Measurements from ENCODE around the gene GALNT1. TPM values are rescaled to one million over a fixed set of nuclear protein-coding genes. Genes with fewer than 3 reads are reported as not detected.

GALNT1 gene
- total and polyA plus RNA-seq, 8 donors, result 11.2 to 83.9 (median 13.8) TPM

GRCh38 chr18:35695384-35695783 is 113.8 kb downstream of the GALNT1 start:
- Histone ChIP-seq H3K36me3 (peaks cover 0 to 50% (median 40%) of the 10 kb centered on the region in 4 donors), H3K4me1 (peaks cover 0 to 15% (median 9%) of the 10 kb centered on the region in 4 donors), H3K27me3 (no peaks in the 10 kb centered on the region), H3K9me3 (no peaks in the 10 kb centered on the region), H3K27ac (peak overlapping the region in 3 of 5 donors; percentile 5 to 40 (median 18)), H3K4me3 (no peak overlapping the region)
- intact Hi-C loops (cut with DNase I; ENCODE audit: low total_unique reads), result no loop called here
- WGBS, 5 donors, result 93 to 100% (median 95%) methylated on average over 1 of the region's 1 CpG
- no peak for DNase-seq
- TF ChIP-seq EP300 (IDR thresholded peaks at IDR 0.05), result no peak
- no peak for TF ChIP-seq CTCF (IDR thresholded peaks at IDR 0.05)
- no peak for TF ChIP-seq POLR2A (IDR thresholded peaks at IDR 0.05)
- TF ChIP-seq POLR2AphosphoS5 (IDR thresholded peaks at IDR 0.05), result no peak

GRCh38 chr18:35695803-35696202 is 114.3 kb downstream of the GALNT1 start:
- 35 to 69% (median 52%) methylated on average over 8 of the region's 8 CpGs for WGBS, 5 donors

GRCh38 chr18:35696307-35696706 is 114.8 kb downstream of the GALNT1 start:
- no peak for TF ChIP-seq POLR2A (IDR thresholded peaks at IDR 0.05)
- no peak for TF ChIP-seq CTCF (IDR thresholded peaks at IDR 0.05)
- TF ChIP-seq EP300 (IDR thresholded peaks at IDR 0.05), result no peak
- no peak for TF ChIP-seq POLR2AphosphoS5 (IDR thresholded peaks at IDR 0.05)
- Histone ChIP-seq H3K36me3 (peaks cover 0 to 43% (median 38%) of the 10 kb centered on the region in 4 donors), H3K4me3 (no peak overlapping the region), H3K27ac (peak overlapping the region in 2 of 5 donors; percentile 5 to 18), H3K9me3 (no peaks in the 10 kb centered on the region), H3K4me1 (peaks cover 0 to 15% (median 9%) of the 10 kb centered on the region in 4 donors), H3K27me3 (no peaks in the 10 kb centered on the region)
- intact Hi-C loops (cut with DNase I; ENCODE audit: low total_unique reads), result no loop called here
- 30 to 53% (median 35%) methylated on average over 3 of the region's 3 CpGs for WGBS, 5 donors
- DNase-seq, result no peak

More at GRCh38 chr18:35695803-35696202, 114.3 kb downstream of the GALNT1 start:
- Histone ChIP-seq H3K9me3 (no peaks in the 10 kb centered on the region), H3K27ac (peak overlapping the region in 3 of 5 donors; percentile 5 to 40 (median 18)), H3K27me3 (no peaks in the 10 kb centered on the region), H3K4me1 (peaks cover 0 to 15% (median 9%) of the 10 kb centered on the region in 4 donors), H3K4me3 (no peak overlapping the region), H3K36me3 (peaks cover 0 to 49% (median 43%) of the 10 kb centered on the region in 4 donors)
- peak in 1 of 2 donors; percentile 82 for DNase-seq
- intact Hi-C loops (cut with DNase I; ENCODE audit: low total_unique reads), result no loop called here
- TF ChIP-seq POLR2A (IDR thresholded peaks at IDR 0.05) (no peak), CTCF (IDR thresholded peaks at IDR 0.05) (peak in 1 of 7 experiments; percentile 5)

GRCh38 chr18:35697869-35698268 is 116.3 kb downstream of the GALNT1 start:
- H3K27me3 ChIP-seq, result no peaks in the 10 kb centered on the region
- peaks cover 0 to 30% (median 23%) of the 10 kb centered on the region in 4 donors for H3K36me3 ChIP-seq
- peaks cover 0 to 15% (median 9%) of the 10 kb centered on the region in 4 donors for H3K4me1 ChIP-seq
- 87 to 95% (median 95%) methylated on average over 7 of the region's 7 CpGs for WGBS, 5 donors
- no peak for DNase-seq
- intact Hi-C loops (cut with DNase I; ENCODE audit: low total_unique reads), result no loop called here
- no peak overlapping the region for H3K27ac ChIP-seq
- H3K9me3 ChIP-seq, result no peaks in the 10 kb centered on the region
- TF ChIP-seq POLR2AphosphoS5 (IDR thresholded peaks at IDR 0.05) (no peak), EP300 (IDR thresholded peaks at IDR 0.05) (no peak), POLR2A (IDR thresholded peaks at IDR 0.05) (no peak), CTCF (IDR thresholded peaks at IDR 0.05) (no peak)
- H3K4me3 ChIP-seq, result no peak overlapping the region

All from stomach (tissue), 9 donors.